ENCODE results near the gene CAMTA1.
A peak's percentile ranks its signal among the peaks of the same experiment; 100 is the strongest.

Gene CAMTA1

DNA sequence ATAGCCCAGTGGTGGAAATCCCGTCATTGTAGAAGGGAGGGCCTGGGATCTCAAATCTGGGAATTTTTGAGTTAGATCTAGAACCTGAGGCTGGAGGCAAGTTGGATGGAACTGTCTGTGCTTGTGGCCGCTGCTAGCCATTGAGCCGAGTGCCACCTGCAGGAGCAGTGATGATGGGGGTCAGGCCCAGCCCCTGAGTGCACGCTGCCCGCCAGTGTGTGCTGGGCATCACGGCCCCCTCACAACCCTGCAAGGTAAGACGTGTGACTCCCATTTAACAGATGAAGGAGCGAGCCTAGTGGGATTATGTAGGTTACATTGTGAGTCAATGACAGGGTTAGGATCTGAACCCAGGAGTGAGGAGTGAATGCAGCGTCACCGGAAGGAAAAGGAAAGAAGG, 407.2 kb downstream of the CAMTA1 start:
- H3K4me3 ChIP-seq (ENCODE audit: low read length): no peak overlapping the region
- DNase-seq (ENCODE audit: low read depth): no peak
- TF ChIP-seq, protein P1, sequence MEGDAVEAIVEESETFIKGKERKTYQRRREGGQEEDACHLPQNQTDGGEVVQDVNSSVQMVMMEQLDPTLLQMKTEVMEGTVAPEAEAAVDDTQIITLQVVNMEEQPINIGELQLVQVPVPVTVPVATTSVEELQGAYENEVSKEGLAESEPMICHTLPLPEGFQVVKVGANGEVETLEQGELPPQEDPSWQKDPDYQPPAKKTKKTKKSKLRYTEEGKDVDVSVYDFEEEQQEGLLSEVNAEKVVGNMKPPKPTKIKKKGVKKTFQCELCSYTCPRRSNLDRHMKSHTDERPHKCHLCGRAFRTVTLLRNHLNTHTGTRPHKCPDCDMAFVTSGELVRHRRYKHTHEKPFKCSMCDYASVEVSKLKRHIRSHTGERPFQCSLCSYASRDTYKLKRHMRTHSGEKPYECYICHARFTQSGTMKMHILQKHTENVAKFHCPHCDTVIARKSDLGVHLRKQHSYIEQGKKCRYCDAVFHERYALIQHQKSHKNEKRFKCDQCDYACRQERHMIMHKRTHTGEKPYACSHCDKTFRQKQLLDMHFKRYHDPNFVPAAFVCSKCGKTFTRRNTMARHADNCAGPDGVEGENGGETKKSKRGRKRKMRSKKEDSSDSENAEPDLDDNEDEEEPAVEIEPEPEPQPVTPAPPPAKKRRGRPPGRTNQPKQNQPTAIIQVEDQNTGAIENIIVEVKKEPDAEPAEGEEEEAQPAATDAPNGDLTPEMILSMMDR (conservative IDR thresholded peaks at IDR 0.05; ENCODE audit: low read depth, low read length): no peak

DNA sequence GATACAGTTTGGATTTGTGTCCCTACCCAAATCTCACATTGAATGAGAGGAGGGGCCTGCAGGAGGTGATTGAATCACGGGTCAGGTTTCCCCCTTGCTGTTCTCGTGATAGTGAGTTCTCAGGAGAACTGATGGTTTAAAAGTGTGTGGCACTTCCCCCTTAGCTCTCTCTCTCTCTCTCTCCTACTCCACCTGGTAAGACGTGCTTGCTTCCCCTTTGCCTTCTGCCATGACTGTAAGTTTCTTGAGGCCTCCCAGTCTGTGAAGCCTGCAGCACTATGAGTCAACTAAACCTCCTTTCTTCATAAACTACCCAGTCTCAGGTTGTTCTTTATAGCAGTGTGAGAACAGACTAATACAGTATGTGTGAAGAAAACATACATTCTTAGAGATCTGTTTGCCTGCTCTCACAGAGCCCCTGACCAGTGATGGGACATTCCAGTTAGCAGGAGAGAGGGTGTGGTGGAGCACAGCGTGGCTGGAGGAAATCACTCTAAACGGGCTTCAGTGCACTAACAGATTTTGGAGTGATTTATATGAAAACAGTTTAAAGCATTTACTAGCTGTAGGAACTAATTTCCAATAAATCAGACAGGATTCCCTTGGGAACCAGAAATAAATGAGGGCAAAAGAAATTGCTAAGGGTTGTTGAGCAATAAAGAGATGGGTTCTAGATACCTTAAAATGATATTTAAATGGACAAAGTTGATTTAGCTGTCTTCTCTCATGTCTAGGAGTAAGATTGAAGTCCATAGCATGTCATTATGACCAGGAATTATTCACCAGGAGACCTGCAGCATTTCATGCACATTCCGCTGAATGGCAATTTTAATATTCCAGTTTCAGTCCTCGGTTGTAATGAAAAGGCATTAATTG, 411.0 kb downstream of the CAMTA1 start:
- no peak overlapping the region for H3K4me3 ChIP-seq (ENCODE audit: low read length)
- DNase-seq (ENCODE audit: low read depth): no peak
- TF ChIP-seq, protein P1 (conservative IDR thresholded peaks at IDR 0.05; ENCODE audit: low read depth, low read length): no peak

DNA sequence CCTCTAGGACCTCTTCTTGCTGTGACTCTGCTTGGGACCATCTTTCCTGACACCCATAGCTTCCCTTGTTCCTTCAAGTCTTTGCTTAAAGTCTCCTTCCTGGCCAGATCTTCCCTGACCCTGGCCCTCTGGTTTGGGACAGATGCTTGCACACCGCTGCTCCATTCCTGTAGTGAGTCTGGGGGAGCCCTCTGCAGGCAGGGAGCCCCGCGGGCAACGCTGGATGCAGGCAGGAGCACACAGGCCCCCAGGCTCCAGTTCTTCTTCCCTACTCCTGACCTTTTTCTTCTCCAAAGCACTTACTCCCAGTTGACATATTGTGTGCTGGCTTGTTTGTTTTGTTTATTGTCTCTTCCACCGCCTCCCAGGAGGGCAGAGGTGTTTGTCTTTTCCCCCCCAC, 413.4 kb downstream of the CAMTA1 start:
- TF ChIP-seq, protein P1 (conservative IDR thresholded peaks at IDR 0.05; ENCODE audit: low read depth, low read length): no peak

DNA sequence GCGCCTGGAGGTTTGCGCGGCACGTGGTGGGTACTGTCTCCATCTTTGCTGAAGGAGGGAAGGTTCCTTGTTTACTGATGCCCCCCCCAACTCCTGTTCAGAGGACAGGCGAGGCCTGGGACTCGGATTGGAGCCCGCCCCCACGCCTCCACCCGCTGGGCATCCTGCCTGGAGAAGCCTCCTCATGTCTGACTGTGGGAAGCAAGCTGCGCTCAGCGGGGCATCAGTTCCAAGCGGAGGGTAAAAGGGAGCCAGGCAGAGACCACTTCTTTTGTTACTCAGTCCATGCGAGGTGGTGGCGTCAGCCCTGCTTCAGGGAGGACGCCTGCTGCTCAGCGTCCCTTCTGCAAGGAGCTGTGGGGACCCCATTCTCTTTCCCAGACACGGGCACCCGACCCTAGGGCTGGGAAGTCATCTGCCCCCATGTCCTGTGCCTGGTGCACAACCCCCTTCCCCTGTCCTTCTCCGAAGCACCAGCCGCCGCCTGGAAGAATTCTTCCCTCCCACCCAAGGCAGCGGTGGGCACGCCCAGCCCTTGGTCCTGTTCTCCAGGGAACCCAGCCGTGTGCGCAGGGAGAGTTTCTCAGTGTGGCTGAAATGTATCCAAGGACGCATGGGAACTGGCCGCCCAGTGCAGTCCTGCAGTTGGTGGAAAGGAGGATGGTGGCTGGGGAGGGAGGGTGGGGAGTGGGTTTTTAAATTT, 414.0 kb downstream of the CAMTA1 start:
- H3K4me3 ChIP-seq (ENCODE audit: low read length): no peak overlapping the region
- DNase-seq (ENCODE audit: low read depth): no peak
- TF ChIP-seq, protein P1 (conservative IDR thresholded peaks at IDR 0.05; ENCODE audit: low read depth, low read length): no peak

More for the DNA sequence above, 413.4 kb downstream of the CAMTA1 start:
- H3K4me3 ChIP-seq (ENCODE audit: low read length): no peak overlapping the region
- no peak for DNase-seq (ENCODE audit: low read depth)

DNA sequence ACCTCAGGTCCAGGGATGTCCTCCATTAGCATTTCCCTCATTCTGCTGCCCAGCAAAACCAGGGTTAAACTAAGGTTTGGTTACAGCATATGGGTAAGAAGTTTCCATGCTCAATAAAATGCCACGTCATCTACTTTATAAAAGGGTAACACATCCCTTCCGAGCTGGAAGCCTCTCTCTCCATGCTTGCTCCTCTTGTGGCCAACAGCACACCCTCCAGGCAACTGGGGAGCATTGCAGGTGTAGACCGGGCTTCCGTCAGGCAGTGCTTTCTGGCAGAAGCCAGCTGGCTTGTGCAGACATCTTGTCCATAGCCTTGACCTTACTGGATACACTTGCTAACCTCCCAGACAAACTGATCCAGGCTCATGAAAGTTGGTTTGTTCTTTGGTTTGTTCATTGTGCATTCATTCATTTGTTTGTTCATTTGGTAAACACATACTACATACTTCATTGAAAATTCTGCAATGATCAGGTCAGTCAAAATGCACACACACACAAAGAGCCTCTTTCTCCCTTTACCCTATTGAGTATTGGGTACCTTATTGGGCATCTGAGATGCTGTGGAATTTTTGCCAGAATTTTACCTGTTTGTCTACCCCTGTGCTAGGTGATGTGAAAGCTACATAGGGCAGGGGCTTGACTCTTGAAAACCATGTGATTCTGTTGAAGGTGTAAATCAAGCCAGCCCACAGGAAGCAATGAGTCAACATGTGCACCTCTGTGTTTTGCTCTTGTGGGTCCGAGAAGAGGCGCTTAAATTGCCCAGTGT, 422.8 kb downstream of the CAMTA1 start:
- H3K4me3 ChIP-seq (ENCODE audit: low read length): no peak overlapping the region
- DNase-seq (ENCODE audit: low read depth): peak; percentile 50
- TF ChIP-seq, protein P1 (conservative IDR thresholded peaks at IDR 0.05; ENCODE audit: low read depth, low read length): peak; percentile 94

DNA sequence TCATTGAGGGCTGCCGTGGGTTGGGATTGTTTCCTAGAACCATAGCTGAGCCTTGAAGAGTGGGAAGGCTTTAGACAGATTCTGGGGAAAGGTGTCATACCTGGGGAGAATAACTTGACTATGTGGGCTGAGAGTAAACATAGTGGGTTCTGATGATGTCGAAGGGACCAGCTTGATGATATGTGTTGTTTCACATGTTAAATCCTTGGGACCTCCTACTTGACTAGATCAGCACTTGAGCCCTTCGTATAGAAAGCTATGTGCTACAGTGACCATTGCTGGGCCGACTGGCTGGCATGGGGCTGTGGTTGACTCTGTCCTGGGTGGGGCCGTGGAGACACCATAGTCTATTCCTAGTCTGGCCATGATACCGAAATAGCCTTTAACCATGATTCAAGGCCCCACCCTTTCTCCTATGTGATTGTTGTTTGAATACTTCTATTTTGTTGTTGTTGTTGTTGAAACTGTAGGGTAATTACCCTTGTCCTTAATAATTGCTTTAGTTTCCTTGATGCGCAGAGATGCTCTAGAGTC, 423.5 kb downstream of the CAMTA1 start:
- no peak overlapping the region for H3K4me3 ChIP-seq (ENCODE audit: low read length)
- TF ChIP-seq, protein P1 (conservative IDR thresholded peaks at IDR 0.05; ENCODE audit: low read depth, low read length): no peak
- DNase-seq (ENCODE audit: low read depth): no peak

Data from retinal pigment epithelial cell (primary cell).